HG03175 (cell line): Measurements from ENCODE around the gene TMEM179.

Experiments
- ATAC-seq: cut with Tn5 transposase; IDR thresholded peaks from one replicate; pipeline ENCODE4 v1.9.1; 2021; ENCODE audit warnings: mild to moderate bottlenecking, moderate library complexity; ENCODE audit not compliant: unreplicated experiment

TMEM179 gene

GRCh38 chr14:104573930-104574329 is 30.6 kb downstream of the TMEM179 start:
- ATAC-seq = no peak

GRCh38 chr14:104572668-104573067 is 31.9 kb downstream of the TMEM179 start:
- no peak for ATAC-seq

- ATAC-seq = no peak
These were observed 32.4 kb downstream of the TMEM179 start for GRCh38 chr14:104572024-104572626.

- no peak for ATAC-seq
These were observed 33.3 kb downstream of the TMEM179 start for GRCh38 chr14:104571246-104571645.

GRCh38 chr14:104569435-104569834 is 35.1 kb downstream of the TMEM179 start:
- no peak for ATAC-seq

GRCh38 chr14:104568620-104569019 is 36.0 kb downstream of the TMEM179 start:
- ATAC-seq = no peak

GRCh38 chr14:104567957-104568225 is 36.7 kb downstream of the TMEM179 start:
- no peak for ATAC-seq

GRCh38 chr14:104567141-104567956 is 37.2 kb downstream of the TMEM179 start:
- ATAC-seq = no peak

GRCh38 chr14:104564744-104565679 is 39.6 kb downstream of the TMEM179 start:
- no peak for ATAC-seq

GRCh38 chr14:104563742-104564615 is 40.6 kb downstream of the TMEM179 start:
- ATAC-seq = no peak

GRCh38 chr14:104563191-104563741 is 41.3 kb downstream of the TMEM179 start:
- ATAC-seq = no peak

GRCh38 chr14:104562606-104563005 is 42.0 kb downstream of the TMEM179 start:
- no peak for ATAC-seq

- no peak for ATAC-seq
These were observed 42.7 kb downstream of the TMEM179 start for GRCh38 chr14:104561632-104562495.

- ATAC-seq = no peak
These were observed 43.4 kb downstream of the TMEM179 start for GRCh38 chr14:104561124-104561557.

GRCh38 chr14:104560586-104560945 is 44.0 kb downstream of the TMEM179 start:
- no peak for ATAC-seq

GRCh38 chr14:104559804-104560585 is 44.6 kb downstream of the TMEM179 start:
- no peak for ATAC-seq

- ATAC-seq = no peak
These were observed 45.4 kb downstream of the TMEM179 start for GRCh38 chr14:104559028-104559803.
